H1 (cell line): Measurements from ENCODE around the gene HORMAD2. TPM values are rescaled to one million over a fixed set of nuclear protein-coding genes. Genes with fewer than 3 reads are reported as not detected.

Experiments used
- CBX8 ChIP-seq: fragments of 300-800, 300-1000 bp; sonication (generic); IDR thresholded peaks from 2 replicates; pipeline ENCODE4 v1.7.1; 2016; ENCODE audit warnings: low read depth, low read length, borderline replicate concordance
- GABPA ChIP-seq: IDR thresholded peaks from 2 replicates; pipeline ENCODE4 v1.6.1; 2011; ENCODE audit warnings: mild to moderate bottlenecking, low read length, moderate library complexity, borderline replicate concordance; ENCODE audit not compliant: insufficient read depth
- HDAC2 ChIP-seq, 2 experiments: fragments of 300-600 bp in 1 of 2; sonication (generic) in 1 of 2; IDR thresholded peaks; 2 replicates each; pipeline ENCODE4 v1.6.1; 2011 to 2012; ENCODE audit warnings: low read depth in 2 of 2, low read length in 2 of 2, mild to moderate bottlenecking in 2 of 2, moderate library complexity in 2 of 2, borderline replicate concordance in 1 of 2, inconsistent platforms in 1 of 2
- KDM5A ChIP-seq: fragments of 200-600 bp; IDR thresholded peaks from 2 replicates; pipeline ENCODE4 v1.7.1; 2012; ENCODE audit warnings: mild to moderate bottlenecking, low read length, inconsistent platforms, mixed read lengths
- NANOG ChIP-seq: IDR thresholded peaks from 2 replicates; pipeline ENCODE4 v1.6.1; 2011; ENCODE audit warnings: low read length, low read depth, mild to moderate bottlenecking, inconsistent platforms; ENCODE audit not compliant: insufficient read depth, poor library complexity, severe bottlenecking
- SP1 ChIP-seq: IDR thresholded peaks from 2 replicates; pipeline ENCODE4 v1.6.1; 2011; ENCODE audit warnings: low read depth, low read length
- SP2 ChIP-seq: IDR thresholded peaks from 2 replicates; pipeline ENCODE4 v1.6.1; 2012; ENCODE audit warnings: mild to moderate bottlenecking, low read length, inconsistent platforms
- SRF ChIP-seq: IDR thresholded peaks from 2 replicates; pipeline ENCODE4 v1.6.1; 2011; ENCODE audit warnings: mild to moderate bottlenecking, low read depth, low read length, moderate library complexity
- TCF12 ChIP-seq: IDR thresholded peaks from 2 replicates; pipeline ENCODE4 v1.6.1; 2011; ENCODE audit warnings: low read depth, mild to moderate bottlenecking, low read length
- TEAD4 ChIP-seq: IDR thresholded peaks from 2 replicates; pipeline ENCODE4 v1.6.1; 2012; ENCODE audit warnings: low read depth, low read length, inconsistent platforms, mixed read lengths
- polyA plus RNA-seq, 7 experiments: library from polyadenylated mRNA; depleted of rRNA in 3 of 7; stranded (reverse) in 5 of 7; unstranded in 2 of 7; fragments of >200 nt in 5 of 7; fragments of 200-250 nt in 2 of 7; gene quantifications; 1 replicate in 5 of 7; 2 replicates in 1 of 7; 4 replicates in 1 of 7; pipeline versions ENCODE4 v1.2.1 to v1.2.3, GENCODE V29; 2011 to 2013; ENCODE audit warnings: missing spikeins in 2 of 7, mixed read lengths in 2 of 7
- total RNA-seq: library from RNA; stranded (reverse); fragmentation: NEBNext Ultra II Directional; extraction: Animal tissue kit (Norgen Biotek cat#: 25700); gene quantifications from 2 replicates; pipeline ENCODE4 v1.2.1, GENCODE V29; 2021
- TF ChIP-seq, protein P1 (sequence below): IDR thresholded peaks from 2 replicates; pipeline ENCODE4 v1.6.1; 2011; ENCODE audit warnings: low read length, improper control_type of control experiment

Gene HORMAD2
- total and polyA plus RNA-seq, 2 of the 8 experiments (the other 6 are each of a cell fraction or from before 2014, with no cell fraction given) = 0.03 TPM; not detected in 1

DNA sequence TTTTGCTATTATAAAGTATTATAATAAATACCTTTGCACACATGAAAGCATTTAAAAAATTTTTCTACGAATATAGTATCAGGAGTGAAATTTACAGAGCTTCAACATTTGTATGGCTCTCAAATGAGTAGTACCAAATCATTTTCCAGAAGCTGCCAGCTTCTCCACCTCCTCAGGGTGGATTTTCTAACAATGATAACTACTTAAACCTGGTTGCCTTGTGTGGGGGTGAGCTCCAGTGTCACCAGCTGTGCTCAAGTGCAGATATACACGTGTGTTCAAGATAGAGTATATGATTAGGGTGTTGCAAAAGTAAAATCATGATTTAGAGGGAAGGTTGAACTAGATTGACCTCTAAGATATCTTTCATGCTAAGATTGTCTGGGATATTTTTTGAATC is 48.2 kb downstream of the HORMAD2 start (continued):
- no peak for TF ChIP-seq TEAD4
- no peak for TF ChIP-seq HDAC2 (IDR thresholded peaks at IDR 0.05; ENCODE audit: borderline replicate concordance in 1 of 2, low read depth in 2 of 2, low read length in 2 of 2)
- no peak for TF ChIP-seq TCF12
- no peak for TF ChIP-seq SRF
- no peak for TF ChIP-seq KDM5A
- TF ChIP-seq NANOG = no peak
- no peak for TF ChIP-seq CBX8
- no peak for TF ChIP-seq GABPA
- TF ChIP-seq, protein P1, sequence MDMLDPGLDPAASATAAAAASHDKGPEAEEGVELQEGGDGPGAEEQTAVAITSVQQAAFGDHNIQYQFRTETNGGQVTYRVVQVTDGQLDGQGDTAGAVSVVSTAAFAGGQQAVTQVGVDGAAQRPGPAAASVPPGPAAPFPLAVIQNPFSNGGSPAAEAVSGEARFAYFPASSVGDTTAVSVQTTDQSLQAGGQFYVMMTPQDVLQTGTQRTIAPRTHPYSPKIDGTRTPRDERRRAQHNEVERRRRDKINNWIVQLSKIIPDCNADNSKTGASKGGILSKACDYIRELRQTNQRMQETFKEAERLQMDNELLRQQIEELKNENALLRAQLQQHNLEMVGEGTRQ = no peak
- no peak for TF ChIP-seq SP2
- no peak for TF ChIP-seq SP1
